Adrenal gland (tissue), 12 donors: Measurements from ENCODE around the gene KBTBD7. TPM values are rescaled to one million over a fixed set of nuclear protein-coding genes. Genes with fewer than 3 reads are reported as not detected.

ENCODE experiments used
- polyA plus RNA-seq, 3 donors: library from polyadenylated mRNA; stranded (reverse); fragments of 200-250 nt in 2 of 3; fragments of 350-450 nt in 1 of 3; fragmentation: Illumina TruSeq in 1 of 3; extraction: RNeasy Lipid Tissue Mini Kit (QIAGEN cat#74804) in 1 of 3; gene quantifications; one replicate each; pipeline ENCODE4 v1.2.3, GENCODE V29; 2013 to 2014
- total RNA-seq, 9 donors: library from RNA; depleted of rRNA in 4 of 9; stranded (reverse); fragments of >200 nt in 4 of 9; fragments of 120-200 nt in 1 of 9; fragmentation: NEBNext Ultra II Directional in 1 of 9; extraction: Animal tissue kit (Norgen Biotek cat#: 25700) in 1 of 9; gene quantifications; one replicate each; pipeline versions ENCODE4 v1.1.0 to v1.2.4, GENCODE V29; 2013 to 2023
- donor health status: healthy with polysubstance abuse.
- donor health status: Bipolar disorder and iron deficiency.
- donor health status: DM: yes; HTN: yes; CAD: no.
- donor health status: DM: no; HTN: no; CAD: no.
- donor health status: DM: no; HTN: no; CAD: no.
- donor health status: DM: yes; HTN: yes; CAD: no.

Gene KBTBD7
- total and polyA plus RNA-seq, 12 donors: 2.3 to 13.7 (median 9.2) TPM

Other genes with a start within 250 kb of the KBTBD7 start
- 10 to 100 TPM; 27.6 to 64.3 (median 52.0) TPM for gene ELF1, start 175.3 kb downstream of the KBTBD7 start, total RNA-seq
- 10 to 100 TPM in 2 of 3 donors, 1 to 10 TPM in 1; 6.3 to 36.1 (median 10.4) TPM for gene ELF1, start 175.3 kb downstream of the KBTBD7 start, polyA plus RNA-seq
- gene WBP4, start 133.1 kb downstream of the KBTBD7 start, total RNA-seq: 10 to 100 TPM in 6 of 9 donors, 1 to 10 TPM in 3; 8.1 to 24.2 (median 11.6) TPM
- gene WBP4, start 133.1 kb downstream of the KBTBD7 start, polyA plus RNA-seq: 10 to 100 TPM; 21.2 to 28.5 (median 28.0) TPM
- gene KBTBD6, start 61.8 kb downstream of the KBTBD7 start, total RNA-seq: 10 to 100 TPM in 7 of 9 donors, 1 to 10 TPM in 2; 8.8 to 15.9 (median 13.0) TPM
- 10 to 100 TPM in 1 of 3 donors, 1 to 10 TPM in 2; 3.2 to 13.1 (median 4.7) TPM for gene KBTBD6, start 61.8 kb downstream of the KBTBD7 start, polyA plus RNA-seq
- 10 to 100 TPM in 6 of 9 donors, 1 to 10 TPM in 3; 6.8 to 23.1 (median 13.4) TPM for gene MTRF1, start 69.0 kb upstream of the KBTBD7 start, total RNA-seq
- gene MTRF1, start 69.0 kb upstream of the KBTBD7 start, polyA plus RNA-seq: 10 to 100 TPM; 17.4 to 27.4 (median 19.3) TPM
- 10 to 100 TPM in 8 of 9 donors, 1 to 10 TPM in 1; 3.2 to 26.2 (median 16.7) TPM for gene NAA16, start 116.7 kb upstream of the KBTBD7 start, total RNA-seq
- gene NAA16, start 116.7 kb upstream of the KBTBD7 start, polyA plus RNA-seq: 10 to 100 TPM; 16.7 to 20.0 (median 17.0) TPM